ENCODE results near the gene PARD3B.

- no peak for TF ChIP-seq POLR2AphosphoS5 (IDR thresholded peaks at IDR 0.05; ENCODE audit: low read depth, low read length)
- no peak for TF ChIP-seq ATF2 (IDR thresholded peaks at IDR 0.05; ENCODE audit: low read length)
- no peak for TF ChIP-seq CTCF (IDR thresholded peaks at IDR 0.05; ENCODE audit: control extremely low read depth in 1 of 3, insufficient read depth in 1 of 3, low read depth in 1 of 3, low read length in 3 of 3)
- no peak for TF ChIP-seq TAF1 (IDR thresholded peaks at IDR 0.05; ENCODE audit: low read depth, low read length)
- TF ChIP-seq, protein P1, sequence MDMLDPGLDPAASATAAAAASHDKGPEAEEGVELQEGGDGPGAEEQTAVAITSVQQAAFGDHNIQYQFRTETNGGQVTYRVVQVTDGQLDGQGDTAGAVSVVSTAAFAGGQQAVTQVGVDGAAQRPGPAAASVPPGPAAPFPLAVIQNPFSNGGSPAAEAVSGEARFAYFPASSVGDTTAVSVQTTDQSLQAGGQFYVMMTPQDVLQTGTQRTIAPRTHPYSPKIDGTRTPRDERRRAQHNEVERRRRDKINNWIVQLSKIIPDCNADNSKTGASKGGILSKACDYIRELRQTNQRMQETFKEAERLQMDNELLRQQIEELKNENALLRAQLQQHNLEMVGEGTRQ (IDR thresholded peaks at IDR 0.05; ENCODE audit: low read length) = no peak
- no peak for TF ChIP-seq BACH1 (IDR thresholded peaks at IDR 0.05; ENCODE audit: low read length)
- no peak for TF ChIP-seq TEAD4 (IDR thresholded peaks at IDR 0.05; ENCODE audit: low read depth, low read length)
- TF ChIP-seq YY1 (IDR thresholded peaks at IDR 0.05; ENCODE audit: low read depth, low read length) = no peak
- TF ChIP-seq EZH2 (IDR thresholded peaks at IDR 0.05; ENCODE audit: low read depth, low read length, severe bottlenecking) = no peak
These were observed 46.0 kb downstream of the PARD3B start for GRCh38 chr2:204591225-204591624.

Measured in H1 (cell line).